Heart left ventricle (tissue), 16 donors: ENCODE measurements around the gene CIRBP. TPM values are rescaled to one million over a fixed set of nuclear protein-coding genes. Genes with fewer than 3 reads are reported as not detected.
A peak's percentile ranks its signal among the peaks of the same experiment; 100 is the strongest.

Experiments used
- ATAC-seq, 4 donors: fragments of 200-7000 bp; cut with Tn5 transposase; one replicate each; pipeline ENCODE4 v1.9.1; 2020 to 2022; ENCODE audit warnings: moderate library complexity in 4 of 4, mild to moderate bottlenecking in 3 of 4, moderate number of reproducible peaks in 1 of 4
- DNase-seq, 5 donors: peaks; one replicate each; pipeline ENCODE4 v3.0.0-alpha.2; 2020
- H3K27ac ChIP-seq, 12 donors: fragments of 200-600 bp; sonication (generic) in 4 of 12; one replicate each; pipeline versions ENCODE4 v1.5.0 to v1.8.0; 2016 to 2022; ENCODE audit warnings: mild to moderate bottlenecking in 2 of 12
- H3K27me3 ChIP-seq, 9 donors: fragments of 200-600 bp; sonication (generic) in 2 of 9; one replicate each; pipeline versions ENCODE4 v1.5.1 to v1.8.0; 2016 to 2022; ENCODE audit warnings: mild to moderate bottlenecking in 3 of 9
- H3K36me3 ChIP-seq, 9 donors: fragments of 200-600 bp; sonication (generic) in 2 of 9; one replicate each; pipeline versions ENCODE4 v1.5.0 to v1.8.0; 2018 to 2022; ENCODE audit warnings: mild to moderate bottlenecking in 2 of 9
- H3K4me1 ChIP-seq, 12 donors: fragments of 200-600 bp; sonication (generic) in 4 of 12; one replicate each; pipeline versions ENCODE4 v1.5.0 to v1.8.0; 2016 to 2022; ENCODE audit warnings: mild to moderate bottlenecking in 3 of 12
- H3K4me3 ChIP-seq, 12 donors: fragments of 200-600 bp; sonication (generic) in 4 of 12; one replicate each; pipeline versions ENCODE4 v1.5.0 to v1.8.0; 2017 to 2022; ENCODE audit warnings: mild to moderate bottlenecking in 9 of 12, moderate library complexity in 4 of 12
- H3K9me3 ChIP-seq, 12 donors: fragments of 200-600 bp; sonication (generic) in 4 of 12; one replicate each; pipeline versions ENCODE4 v1.5.0 to v1.8.0; 2016 to 2022; ENCODE audit warnings: mild to moderate bottlenecking in 1 of 12
- POLR2A ChIP-seq, 2 donors: fragments of 450-650 bp; IDR thresholded peaks; one replicate each; pipeline ENCODE4 v1.6.1; 2017; ENCODE audit warnings: antibody characterized with exemption in 2 of 2, mild to moderate bottlenecking in 2 of 2, moderate library complexity in 2 of 2
- WGBS, 4 donors: extraction: QIAGEN DNeasy Blood & Tissue Kit in 2 of 4; methylation state at CpG; one replicate each; pipeline versions ENCODE4 v1.1.5 to v1.1.7; 2013 to 2018; 5-methylcytosine and 5-hydroxymethylcytosine counted together
- intact Hi-C, 10 donors: fragments of 100-400 bp; cut with DNase I; formaldehyde crosslinking; loops; one replicate each; pipeline versions ENCODE4 v1.11.1 to v1.14.2; 2022
- polyA plus RNA-seq, 2 donors: library from polyadenylated mRNA; stranded (reverse); fragments of 200-250 nt; gene quantifications; one replicate each; pipeline ENCODE4 v1.2.3, GENCODE V29; 2013
- total RNA-seq, 9 donors: library from RNA; depleted of rRNA in 2 of 9; stranded (reverse); fragments of >200 nt in 2 of 9; fragmentation: NEBNext Ultra II Directional in 3 of 9; extraction: Animal tissue kit (Norgen Biotek cat#: 25700) in 3 of 9; gene quantifications; one replicate each; pipeline versions ENCODE4 v1.1.0 to v1.2.4, GENCODE V29; 2016 to 2023
- TF ChIP-seq, protein P1 (sequence below), 12 donors: fragments of 200-600 bp; sonication (generic) in 4 of 12; IDR thresholded peaks; one replicate each; pipeline versions ENCODE4 v1.5.0 to v1.8.0; 2018 to 2022; ENCODE audit warnings: antibody characterized with exemption in 12 of 12, mild to moderate bottlenecking in 5 of 12
- donor health status: ischemic (EF 13 %, LVEDD 7.1; RV severe dilation, severe dysfunction).
- donor health status: healthy with polysubstance abuse.
- donor health status: DM: no; HTN: yes; CAD: no.
- donor health status: DM: no; HTN: no; CAD: no.
- donor health status: ischemic (EF 25% LVEDD 6.9; RV normal size, moderate dysfunction).
- donor health status: ischemic (EF 25% LVEDD 5.7; RV mildly dilated, moderate dysfunction).
- donor health status: healthy.
- donor health status: DM: yes; HTN: yes; CAD: no.
- donor health status: ischemic (EF 35%, LVEDD 5.7; RV mildly dilated, moderate dysfunction).
- donor health status: nonischemic (EF 11% LVEDD 7.7; RV severe dilation, severe dysfunction).
- donor health status: DM: yes; HTN: yes; CAD: no.
- donor health status: PGD.
- donor health status: ischemic (EF 29% LVEDD 5.4; RV normal size, mild dysfunction).
- donor health status: nonischemic (EF 23%, LVEDD 6.1; RV moderate dilation, normal function).

The CIRBP gene
- total and polyA plus RNA-seq, 11 donors = 149 to 425 (median 269) TPM

- Histone ChIP-seq H3K4me1 (peaks cover 12 to 76% (median 69%) of the 10 kb centered on the region in 12 donors), H3K36me3 (peaks cover 0 to 22% (median 18%) of the 10 kb centered on the region in 9 donors), H3K9me3 (no peaks in the 10 kb centered on the region), H3K27me3 (no peaks in the 10 kb centered on the region), H3K4me3 (peak overlapping the region; percentile 2 to 66 (median 56)), H3K27ac (peak overlapping the region; percentile 43 to 96 (median 92))
- DNase-seq (peak; percentile 70 to 90 (median 80)), ATAC-seq (peak in 2 of 4 donors; percentile 7 to 21)
- peak in 1 of 2 donors; percentile 21 for TF ChIP-seq POLR2A (IDR thresholded peaks at IDR 0.05)
- TF ChIP-seq, protein P1, sequence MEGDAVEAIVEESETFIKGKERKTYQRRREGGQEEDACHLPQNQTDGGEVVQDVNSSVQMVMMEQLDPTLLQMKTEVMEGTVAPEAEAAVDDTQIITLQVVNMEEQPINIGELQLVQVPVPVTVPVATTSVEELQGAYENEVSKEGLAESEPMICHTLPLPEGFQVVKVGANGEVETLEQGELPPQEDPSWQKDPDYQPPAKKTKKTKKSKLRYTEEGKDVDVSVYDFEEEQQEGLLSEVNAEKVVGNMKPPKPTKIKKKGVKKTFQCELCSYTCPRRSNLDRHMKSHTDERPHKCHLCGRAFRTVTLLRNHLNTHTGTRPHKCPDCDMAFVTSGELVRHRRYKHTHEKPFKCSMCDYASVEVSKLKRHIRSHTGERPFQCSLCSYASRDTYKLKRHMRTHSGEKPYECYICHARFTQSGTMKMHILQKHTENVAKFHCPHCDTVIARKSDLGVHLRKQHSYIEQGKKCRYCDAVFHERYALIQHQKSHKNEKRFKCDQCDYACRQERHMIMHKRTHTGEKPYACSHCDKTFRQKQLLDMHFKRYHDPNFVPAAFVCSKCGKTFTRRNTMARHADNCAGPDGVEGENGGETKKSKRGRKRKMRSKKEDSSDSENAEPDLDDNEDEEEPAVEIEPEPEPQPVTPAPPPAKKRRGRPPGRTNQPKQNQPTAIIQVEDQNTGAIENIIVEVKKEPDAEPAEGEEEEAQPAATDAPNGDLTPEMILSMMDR (IDR thresholded peaks at IDR 0.05) = peak; percentile 88 to 99 (median 96)
- WGBS, 4 donors = 0 to 2% (median 0%) methylated on average over 4 to 59 of the region's 59 CpGs
- intact Hi-C loops = loop anchor here in 9 of 10 donors (1.0 to 2.0 kb wide), 3 partner anchors 18 to 23 kb away; no protein-coding TSS in a partner anchor
These were observed 2.1 kb upstream of the CIRBP start for GRCh38 chr19:1266916-1267476.

DNA sequence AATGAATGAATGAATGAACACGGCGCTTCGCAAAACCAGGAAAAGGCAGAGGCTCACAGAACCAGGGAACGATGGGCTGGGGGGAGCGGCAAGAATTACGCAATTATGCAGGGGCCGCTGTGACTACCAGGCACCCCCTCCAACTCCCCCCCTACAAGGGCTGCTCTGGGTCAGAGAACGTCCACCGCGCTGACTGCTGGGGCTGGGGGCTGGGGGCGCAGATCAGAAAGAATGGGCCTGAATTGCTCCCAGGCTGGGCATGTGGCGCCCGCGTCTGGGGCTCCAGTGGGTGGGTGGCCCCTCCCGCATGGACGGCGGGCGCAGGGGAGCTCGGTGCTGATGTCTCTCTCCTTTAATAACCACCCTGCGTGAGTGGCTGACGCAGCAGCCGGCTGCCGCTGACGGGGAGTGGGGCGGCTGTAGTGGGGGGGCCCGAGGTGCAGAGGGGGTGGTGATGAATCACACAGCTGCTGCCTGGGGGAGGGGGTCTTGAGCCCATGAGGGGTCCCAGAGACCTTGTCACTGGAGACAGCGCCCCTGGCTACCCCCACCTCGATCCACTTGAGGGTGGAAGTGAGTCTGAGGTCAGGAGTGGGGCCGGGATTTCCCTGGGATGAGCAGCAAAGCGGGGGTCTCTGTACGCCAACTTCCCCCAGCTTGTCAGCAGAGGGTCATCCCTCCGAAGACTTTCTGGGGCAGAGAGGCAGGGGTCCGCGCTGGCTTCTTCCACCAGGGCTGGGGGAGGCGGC, 1.5 kb upstream of the CIRBP start:
- peaks cover 9 to 76% (median 69%) of the 10 kb centered on the region in 12 donors for H3K4me1 ChIP-seq
- H3K4me3 ChIP-seq = peak overlapping the region in 7 of 12 donors; percentile 52 to 66 (median 57)
- H3K27me3 ChIP-seq = no peaks in the 10 kb centered on the region
- peaks cover 0 to 28% (median 24%) of the 10 kb centered on the region in 9 donors for H3K36me3 ChIP-seq
- ATAC-seq = no peak
- peak in 3 of 5 donors; percentile 42 to 69 (median 49) for DNase-seq
- intact Hi-C loops = loop anchor here in 9 of 10 donors (1.0 to 2.0 kb wide), 2 partner anchors 23 kb away; no protein-coding TSS in a partner anchor
- WGBS, 4 donors = 31 to 51% (median 33%) methylated on average over 17 to 35 of the region's 35 CpGs
- no peaks in the 10 kb centered on the region for H3K9me3 ChIP-seq
- TF ChIP-seq POLR2A (IDR thresholded peaks at IDR 0.05) = no peak
- TF ChIP-seq, protein P1 (IDR thresholded peaks at IDR 0.05) = no peak
- H3K27ac ChIP-seq = peak overlapping the region in 6 of 12 donors; percentile 92 to 100 (median 98)

- Histone ChIP-seq H3K4me1 (peaks cover 9 to 80% (median 75%) of the 10 kb centered on the region in 12 donors), H3K36me3 (peaks cover 2 to 36% (median 32%) of the 10 kb centered on the region in 9 donors), H3K4me3 (peak overlapping the region in 9 of 12 donors; percentile 17 to 92 (median 72)), H3K27ac (peak overlapping the region in 11 of 12 donors; percentile 73 to 100 (median 98)), H3K27me3 (no peaks in the 10 kb centered on the region), H3K9me3 (no peaks in the 10 kb centered on the region)
- WGBS, 4 donors = 49 to 57% (median 51%) methylated on average over 37 to 40 of the region's 40 CpGs
- ATAC-seq (no peak), DNase-seq (peak in 2 of 5 donors; percentile 37 to 46)
- intact Hi-C loops = loop anchor here in 2 of 10 donors (1.0 kb wide), 2 partner anchors 20 to 24 kb away; partner anchors contain the start of gene MIDN (in 1 of the 2)
- TF ChIP-seq, protein P1 (IDR thresholded peaks at IDR 0.05) = no peak
- no peak for TF ChIP-seq POLR2A (IDR thresholded peaks at IDR 0.05)
These were observed 687 bp upstream of the CIRBP start for GRCh38 chr19:1268226-1269064.
